Stimulated activated CD4-positive, alpha-beta T cell treated with anti-CD3 and anti-CD28 coated beads, Interleukin-4, amount 100 ng/mL, for 24 hours (primary cell): ENCODE data around the gene THUMPD1.
"Not testable (repeated sequence)": the region's sequence is repeated elsewhere in the genome, so short reads cannot be mapped to it uniquely, and the experiment has no call there.

ENCODE experiments used
- DNase-seq: peaks from one replicate; pipeline ENCODE4 v3.0.0-alpha.2; 2020

The THUMPD1 gene

DNA sequence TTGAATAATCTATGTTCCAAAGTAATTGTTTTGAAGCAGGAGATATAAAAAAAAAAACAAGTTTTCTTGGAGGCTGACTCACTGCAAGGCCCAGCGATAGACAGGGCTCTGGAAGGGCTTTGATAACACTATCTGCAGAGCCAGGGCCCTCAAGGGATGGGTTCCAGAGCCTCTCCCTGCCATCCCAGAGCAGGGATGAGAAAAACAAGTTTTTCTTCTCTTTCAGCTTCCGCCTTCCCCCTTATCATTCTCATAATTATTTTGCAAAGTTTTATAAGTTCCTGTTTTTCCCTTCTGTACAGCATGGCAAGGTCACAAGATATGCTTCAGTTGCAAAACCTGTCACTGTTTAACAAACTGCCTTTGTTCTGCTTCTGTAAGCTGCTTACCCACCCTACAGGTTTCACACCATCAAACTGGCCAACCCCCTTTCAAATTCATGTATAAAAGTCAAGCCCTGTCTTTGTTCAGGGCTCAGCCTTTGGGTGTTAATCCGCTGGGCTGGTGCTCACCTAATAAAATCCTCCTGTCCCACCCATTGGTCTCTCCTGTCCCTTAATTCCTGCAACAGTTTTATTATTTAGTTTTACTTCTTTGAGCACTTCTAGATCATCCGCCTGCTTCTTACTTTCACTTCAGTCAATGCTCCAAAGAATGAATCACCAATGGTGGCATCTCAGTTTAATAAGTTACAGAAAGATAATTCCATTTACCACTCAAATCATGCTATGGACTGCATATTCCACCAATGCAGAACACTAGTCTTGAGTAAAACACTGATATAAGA is 5.6 kb upstream of the THUMPD1 start:
- DNase-seq: no peak

- no peak for DNase-seq
Measured at GRCh38 chr16:20746461-20746860, 4.8 kb upstream of the THUMPD1 start.

DNA sequence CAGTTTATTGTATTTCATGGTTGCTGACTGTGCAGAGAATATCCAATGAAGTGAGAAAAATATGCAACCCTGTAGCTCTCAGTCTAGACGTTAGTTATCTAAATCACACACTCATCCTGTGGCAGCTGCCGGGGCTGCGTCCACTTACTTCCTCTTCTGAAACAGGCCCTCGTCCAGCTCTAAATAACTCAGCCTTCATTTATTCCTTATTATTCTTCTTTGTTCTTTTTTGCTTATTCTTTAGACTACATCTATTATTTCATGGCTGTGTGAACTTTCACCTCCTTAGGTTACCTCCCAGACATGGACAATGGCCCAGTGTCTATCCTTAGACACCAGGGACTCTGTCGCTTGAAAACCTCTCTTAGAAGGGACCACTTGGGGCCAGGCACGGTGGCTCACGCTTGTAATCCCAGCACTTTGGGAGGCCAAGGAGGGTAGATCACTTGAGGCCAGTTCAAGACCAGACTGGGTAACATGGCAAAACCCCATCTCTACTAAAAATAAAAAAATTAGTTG is 3.4 kb upstream of the THUMPD1 start:
- no peak for DNase-seq

DNA sequence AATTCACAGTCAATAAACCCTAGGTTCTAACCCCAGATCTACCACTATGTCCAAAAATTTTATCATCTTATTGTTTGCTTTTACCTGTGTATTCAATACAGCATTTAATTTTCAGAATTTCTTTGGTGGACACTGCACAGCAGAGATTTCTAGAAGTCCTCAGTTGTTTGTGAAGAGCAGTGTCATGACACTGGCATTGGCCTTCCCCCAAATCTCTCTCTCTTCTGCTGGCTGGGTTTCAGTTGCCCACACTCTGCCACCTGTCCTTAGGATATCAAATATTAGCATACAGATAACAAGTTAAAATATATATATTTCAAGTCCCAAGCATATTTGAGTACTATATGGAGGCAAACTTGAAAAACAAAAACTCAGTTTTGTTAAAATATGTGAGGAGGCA is 2.0 kb upstream of the THUMPD1 start:
- no peak for DNase-seq

GRCh38 chr16:20740901-20741521 is 607 bp downstream of the THUMPD1 start:
- DNase-seq: peak; percentile 91

GRCh38 chr16:20740007-20740883 is 1.4 kb downstream of the THUMPD1 start:
- DNase-seq: peak; percentile 8

DNA sequence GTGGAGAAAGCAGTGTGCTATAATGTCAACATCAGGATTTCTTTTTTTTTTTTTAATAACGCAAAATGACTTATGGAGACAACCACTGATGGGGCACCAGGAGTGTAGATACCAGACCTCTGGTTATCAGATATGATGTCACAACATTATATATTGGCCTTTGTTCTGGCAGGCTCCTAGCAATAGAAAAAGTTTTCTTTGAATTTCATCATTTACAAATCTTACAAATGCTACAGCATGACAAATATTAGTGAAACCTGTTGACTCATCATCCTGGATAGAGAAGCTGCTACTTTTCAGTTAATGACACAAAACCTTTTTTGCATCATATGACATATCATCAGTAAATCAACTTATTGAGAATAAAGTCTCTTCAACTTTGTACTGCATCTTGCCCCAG is 6.1 kb downstream of the THUMPD1 start:
- no peak for DNase-seq

DNA sequence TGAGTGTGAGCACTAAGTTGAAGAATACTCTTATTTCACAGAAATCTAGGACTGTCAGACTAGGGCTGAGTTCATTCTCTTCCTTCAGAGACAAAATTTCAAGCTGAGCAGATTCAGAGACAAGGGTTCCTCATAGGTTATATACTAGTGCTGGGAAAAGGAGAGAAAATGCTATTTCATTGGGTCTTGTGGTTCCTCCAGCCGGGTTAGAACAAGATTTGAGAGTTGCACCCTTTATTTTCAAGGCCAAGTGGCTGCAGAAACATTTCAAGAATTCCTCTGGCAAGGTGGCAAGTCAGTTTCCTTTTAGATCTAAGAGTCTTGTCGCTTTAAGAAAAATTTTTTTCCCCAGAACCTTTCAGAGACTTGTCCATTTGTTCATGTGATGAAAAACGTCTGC is 6.8 kb downstream of the THUMPD1 start:
- DNase-seq: no peak

GRCh38 chr16:20734056-20734455 is 7.6 kb downstream of the THUMPD1 start:
- DNase-seq: no peak

DNA sequence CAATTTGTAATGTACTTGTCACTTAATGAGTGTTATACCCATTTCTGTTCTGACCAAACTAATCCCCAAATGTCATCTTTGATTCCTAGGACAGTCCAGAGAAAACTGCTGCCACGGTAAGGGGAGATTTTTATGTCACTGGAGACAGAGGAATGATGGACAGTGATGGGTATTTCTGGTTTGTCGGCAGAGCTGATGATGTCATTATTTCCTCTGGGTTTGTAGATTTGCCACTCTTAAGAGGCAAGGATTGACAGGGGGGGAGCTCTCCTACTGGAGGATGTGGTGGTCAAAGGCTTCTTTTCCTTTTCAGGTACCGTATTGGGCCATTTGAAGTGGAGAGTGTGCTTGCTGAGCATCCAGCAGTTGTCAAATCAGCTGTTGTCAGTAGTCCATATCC is 12.5 kb downstream of the THUMPD1 start:
- DNase-seq: no peak

DNA sequence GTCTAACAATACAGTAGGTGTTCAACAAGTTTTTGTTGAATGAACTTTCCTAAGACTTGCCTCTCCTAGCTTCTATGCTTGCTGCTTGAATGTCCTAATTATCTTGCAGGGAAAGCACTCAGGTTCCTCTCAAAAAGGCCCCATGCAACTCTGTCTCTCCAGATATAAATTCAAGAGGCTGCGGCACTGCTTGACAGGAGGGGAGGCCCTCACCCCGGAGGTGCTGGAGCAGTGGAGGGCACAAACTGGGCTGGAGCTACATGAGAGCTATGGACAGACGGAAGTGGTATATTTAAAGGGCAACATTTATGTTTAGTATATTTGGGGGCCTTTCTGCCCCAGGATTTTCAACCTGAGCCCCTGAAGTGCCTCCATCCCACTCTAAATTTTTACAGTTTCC is 14.4 kb downstream of the THUMPD1 start:
- no peak for DNase-seq

DNA sequence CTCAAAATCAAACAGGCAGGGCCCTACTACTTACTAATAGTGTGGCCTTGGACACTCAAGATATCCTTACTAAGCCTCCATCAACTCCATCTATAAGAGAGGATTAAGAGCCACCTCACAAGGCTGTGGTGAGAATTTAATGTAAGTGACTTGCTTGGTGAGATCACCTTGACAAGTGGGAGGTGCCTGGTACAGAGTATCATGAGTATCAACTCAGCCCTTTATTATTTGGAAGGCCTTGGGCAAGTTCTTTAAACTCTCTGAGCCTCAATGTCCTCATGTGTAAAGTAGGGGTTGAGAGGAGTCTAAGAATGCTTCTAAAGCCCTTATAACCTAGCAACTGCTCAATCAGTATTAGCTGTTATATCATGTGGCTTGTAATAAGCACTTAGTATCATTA is 15.0 kb downstream of the THUMPD1 start:
- no peak for DNase-seq

GRCh38 chr16:20720251-20720650 is 21.4 kb downstream of the THUMPD1 start:
- no peak for DNase-seq

GRCh38 chr16:20717718-20718117 is 23.9 kb downstream of the THUMPD1 start:
- not testable (repeated sequence) for DNase-seq

GRCh38 chr16:20711277-20711911 is 30.2 kb downstream of the THUMPD1 start:
- DNase-seq: no peak

- DNase-seq: not testable (repeated sequence)
Measured at GRCh38 chr16:20708129-20708528, 33.5 kb downstream of the THUMPD1 start.

- no peak for DNase-seq
Measured at GRCh38 chr16:20707461-20707860, 34.2 kb downstream of the THUMPD1 start.

- DNase-seq: not testable (repeated sequence)
Measured at GRCh38 chr16:20705972-20706371, 35.6 kb downstream of the THUMPD1 start.

GRCh38 chr16:20704281-20704680 is 37.3 kb downstream of the THUMPD1 start:
- DNase-seq: no peak

DNA sequence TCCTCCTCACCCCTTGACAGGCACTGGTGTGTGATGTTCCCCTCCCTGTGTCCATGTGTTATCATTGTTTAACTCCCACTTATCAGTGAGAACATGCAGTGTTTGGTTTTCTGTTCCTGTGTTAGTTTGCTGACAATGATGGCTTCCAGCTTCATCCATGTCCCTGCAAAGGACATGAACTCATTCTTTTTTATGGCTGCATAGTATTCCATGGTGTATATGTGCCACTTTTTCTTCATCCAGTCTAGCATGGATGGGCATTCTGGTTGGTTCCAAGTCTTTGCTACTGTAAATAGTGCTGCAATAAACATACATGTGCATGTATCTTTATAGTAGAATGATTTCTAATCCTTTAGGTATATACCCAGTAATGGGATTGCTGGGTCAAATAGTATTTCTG is 39.9 kb downstream of the THUMPD1 start:
- not testable (repeated sequence) for DNase-seq

- no peak for DNase-seq
Measured at GRCh38 chr16:20696618-20697017, 45.0 kb downstream of the THUMPD1 start.

- no peak for DNase-seq
Measured at GRCh38 chr16:20695024-20695423, 46.6 kb downstream of the THUMPD1 start.

DNA sequence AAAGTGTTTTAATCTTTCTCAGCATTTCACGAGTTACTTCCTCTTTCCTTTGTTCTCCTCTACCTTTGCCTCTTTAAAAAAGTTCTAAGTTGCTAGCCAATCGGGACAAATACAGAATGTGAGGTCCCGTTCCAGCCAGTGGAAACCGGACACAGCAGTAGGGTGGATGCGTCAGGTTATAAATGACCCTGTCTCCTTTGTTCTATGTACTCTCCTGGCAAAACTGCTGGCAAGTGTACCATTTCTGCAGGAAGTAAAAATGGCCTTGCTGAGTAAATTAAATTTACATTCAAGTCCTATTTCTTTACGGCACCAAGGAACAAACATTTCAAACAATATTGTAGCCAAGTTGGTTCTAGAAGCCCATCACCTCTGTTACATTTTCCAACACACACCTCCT is 47.5 kb downstream of the THUMPD1 start:
- DNase-seq: not testable (repeated sequence)
